ENCODE measurements around the gene SAP130.

Gene SAP130

GRCh38 chr2:127891811-127892210 is 136.0 kb downstream of the SAP130 start:
- no peaks in the 10 kb centered on the region for H3K27me3 ChIP-seq (replicated peaks)
- TF ChIP-seq, protein P1, sequence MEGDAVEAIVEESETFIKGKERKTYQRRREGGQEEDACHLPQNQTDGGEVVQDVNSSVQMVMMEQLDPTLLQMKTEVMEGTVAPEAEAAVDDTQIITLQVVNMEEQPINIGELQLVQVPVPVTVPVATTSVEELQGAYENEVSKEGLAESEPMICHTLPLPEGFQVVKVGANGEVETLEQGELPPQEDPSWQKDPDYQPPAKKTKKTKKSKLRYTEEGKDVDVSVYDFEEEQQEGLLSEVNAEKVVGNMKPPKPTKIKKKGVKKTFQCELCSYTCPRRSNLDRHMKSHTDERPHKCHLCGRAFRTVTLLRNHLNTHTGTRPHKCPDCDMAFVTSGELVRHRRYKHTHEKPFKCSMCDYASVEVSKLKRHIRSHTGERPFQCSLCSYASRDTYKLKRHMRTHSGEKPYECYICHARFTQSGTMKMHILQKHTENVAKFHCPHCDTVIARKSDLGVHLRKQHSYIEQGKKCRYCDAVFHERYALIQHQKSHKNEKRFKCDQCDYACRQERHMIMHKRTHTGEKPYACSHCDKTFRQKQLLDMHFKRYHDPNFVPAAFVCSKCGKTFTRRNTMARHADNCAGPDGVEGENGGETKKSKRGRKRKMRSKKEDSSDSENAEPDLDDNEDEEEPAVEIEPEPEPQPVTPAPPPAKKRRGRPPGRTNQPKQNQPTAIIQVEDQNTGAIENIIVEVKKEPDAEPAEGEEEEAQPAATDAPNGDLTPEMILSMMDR (IDR thresholded peaks at IDR 0.05; ENCODE audit: low read depth, low read length, missing control alignments) = no peak
- no peak overlapping the region for H3K4me3 ChIP-seq (ENCODE audit: low read depth, low read length)
- no peak overlapping the region for H3K27ac ChIP-seq
- no peaks in the 10 kb centered on the region for H3K36me3 ChIP-seq (replicated peaks)
- in situ Hi-C loops (cut with HindIII; ENCODE audit: low pct_ligation_motif_present, low sequenced_read_pairs) = no loop called here
- DNase-seq = no peak
